Measurements from ENCODE around the gene NAALADL1. TPM values are rescaled to one million over a fixed set of nuclear protein-coding genes. Genes with fewer than 3 reads are reported as not detected.

The NAALADL1 gene
- total and polyA plus RNA-seq, 4 donors = 7.4 to 22.0 (median 13.2) TPM

DNA sequence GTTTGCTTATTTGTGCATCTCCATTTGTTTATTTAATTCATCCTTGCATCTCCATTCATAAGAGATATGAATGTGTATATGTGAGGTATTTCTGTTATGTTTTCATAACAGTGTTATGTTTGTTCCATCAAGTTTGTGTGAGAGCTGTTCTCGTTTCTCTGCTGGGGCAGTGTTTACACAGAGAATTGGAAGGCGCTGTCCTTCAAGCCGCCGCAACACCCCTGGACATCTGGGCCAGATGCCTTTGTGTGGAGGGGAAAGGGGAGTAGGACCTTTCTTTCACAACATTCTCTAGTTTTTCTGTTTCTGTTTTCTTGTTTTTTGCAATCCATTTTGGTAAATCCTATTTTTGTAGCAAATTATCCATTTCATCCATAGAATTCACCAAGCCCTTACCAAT, 46.3 kb upstream of the NAALADL1 start:
- Histone ChIP-seq H3K36me3 (ENCODE audit: control insufficient read depth in 4 of 4, insufficient read depth in 4 of 4, low read length in 4 of 4) (peaks cover 4 to 27% (median 9%) of the 10 kb centered on the region in 4 donors), H3K9me3 (ENCODE audit: control insufficient read depth in 4 of 4, insufficient read depth in 3 of 4, low read length in 3 of 4) (no peaks in the 10 kb centered on the region), H3K4me3 (no peak overlapping the region), H3K27me3 (ENCODE audit: control insufficient read depth in 3 of 3, insufficient read depth in 3 of 3, low read length in 2 of 3) (no peaks in the 10 kb centered on the region), H3K9ac (ENCODE audit: insufficient read depth in 1 of 2, low read length in 2 of 2) (peak overlapping the region in 1 of 2 donors; percentile 19), H3K4me1 (ENCODE audit: control insufficient read depth in 5 of 5, insufficient read depth in 5 of 5, low read length in 5 of 5) (peaks cover 0 to 3% (median 0%) of the 10 kb centered on the region in 5 donors), H3K27ac (ENCODE audit: low read depth in 1 of 2, low read length in 1 of 2) (peak overlapping the region in 1 of 2 donors; percentile 42)
- peak in 2 of 3 donors; percentile 55 to 59 for DNase-seq
- WGBS, 2 donors = 66 to 86% methylated on average over 4 of the region's 4 CpGs
- ATAC-seq (ENCODE audit: insufficient read depth, low FRiP score) = no peak
- TF ChIP-seq, protein P1, sequence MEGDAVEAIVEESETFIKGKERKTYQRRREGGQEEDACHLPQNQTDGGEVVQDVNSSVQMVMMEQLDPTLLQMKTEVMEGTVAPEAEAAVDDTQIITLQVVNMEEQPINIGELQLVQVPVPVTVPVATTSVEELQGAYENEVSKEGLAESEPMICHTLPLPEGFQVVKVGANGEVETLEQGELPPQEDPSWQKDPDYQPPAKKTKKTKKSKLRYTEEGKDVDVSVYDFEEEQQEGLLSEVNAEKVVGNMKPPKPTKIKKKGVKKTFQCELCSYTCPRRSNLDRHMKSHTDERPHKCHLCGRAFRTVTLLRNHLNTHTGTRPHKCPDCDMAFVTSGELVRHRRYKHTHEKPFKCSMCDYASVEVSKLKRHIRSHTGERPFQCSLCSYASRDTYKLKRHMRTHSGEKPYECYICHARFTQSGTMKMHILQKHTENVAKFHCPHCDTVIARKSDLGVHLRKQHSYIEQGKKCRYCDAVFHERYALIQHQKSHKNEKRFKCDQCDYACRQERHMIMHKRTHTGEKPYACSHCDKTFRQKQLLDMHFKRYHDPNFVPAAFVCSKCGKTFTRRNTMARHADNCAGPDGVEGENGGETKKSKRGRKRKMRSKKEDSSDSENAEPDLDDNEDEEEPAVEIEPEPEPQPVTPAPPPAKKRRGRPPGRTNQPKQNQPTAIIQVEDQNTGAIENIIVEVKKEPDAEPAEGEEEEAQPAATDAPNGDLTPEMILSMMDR (IDR thresholded peaks at IDR 0.05; ENCODE audit: control extremely low read depth, extremely low read depth) = no peak

- H3K27me3 ChIP-seq (ENCODE audit: control insufficient read depth in 3 of 3, insufficient read depth in 3 of 3, low read length in 2 of 3) = no peaks in the 10 kb centered on the region
- H3K4me1 ChIP-seq (ENCODE audit: control insufficient read depth in 5 of 5, insufficient read depth in 5 of 5, low read length in 5 of 5) = peaks cover 0 to 3% (median 0%) of the 10 kb centered on the region in 5 donors
- H3K9me3 ChIP-seq (ENCODE audit: control insufficient read depth in 4 of 4, insufficient read depth in 3 of 4, low read length in 3 of 4) = no peaks in the 10 kb centered on the region
- ATAC-seq (ENCODE audit: insufficient read depth, low FRiP score) (no peak), DNase-seq (no peak)
- TF ChIP-seq, protein P1 (IDR thresholded peaks at IDR 0.05; ENCODE audit: control extremely low read depth, extremely low read depth) = no peak
- no peak overlapping the region for H3K4me3 ChIP-seq
- no peak overlapping the region for H3K27ac ChIP-seq (ENCODE audit: low read depth in 1 of 2, low read length in 1 of 2)
- no peak overlapping the region for H3K9ac ChIP-seq (ENCODE audit: insufficient read depth in 1 of 2, low read length in 2 of 2)
- peaks cover under 1 to 17% (median 5%) of the 10 kb centered on the region in 4 donors for H3K36me3 ChIP-seq (ENCODE audit: control insufficient read depth in 4 of 4, insufficient read depth in 4 of 4, low read length in 4 of 4)
These were observed 45.1 kb upstream of the NAALADL1 start for GRCh38 chr11:65103476-65103875.

- Histone ChIP-seq H3K4me3 (no peak overlapping the region), H3K9me3 (ENCODE audit: control insufficient read depth in 4 of 4, insufficient read depth in 3 of 4, low read length in 3 of 4) (no peaks in the 10 kb centered on the region), H3K9ac (ENCODE audit: insufficient read depth in 1 of 2, low read length in 2 of 2) (no peak overlapping the region), H3K27me3 (ENCODE audit: control insufficient read depth in 3 of 3, insufficient read depth in 3 of 3, low read length in 2 of 3) (no peaks in the 10 kb centered on the region), H3K27ac (ENCODE audit: low read depth in 1 of 2, low read length in 1 of 2) (peak overlapping the region in 1 of 2 donors; percentile 37), H3K4me1 (ENCODE audit: control insufficient read depth in 5 of 5, insufficient read depth in 5 of 5, low read length in 5 of 5) (peaks cover 0 to 3% (median 0%) of the 10 kb centered on the region in 5 donors), H3K36me3 (ENCODE audit: control insufficient read depth in 4 of 4, insufficient read depth in 4 of 4, low read length in 4 of 4) (peaks cover 0 to 7% (median 4%) of the 10 kb centered on the region in 4 donors)
- TF ChIP-seq, protein P1 (IDR thresholded peaks at IDR 0.05; ENCODE audit: control extremely low read depth, extremely low read depth) = no peak
- DNase-seq (no peak), ATAC-seq (ENCODE audit: insufficient read depth, low FRiP score) (no peak)
- 83 to 93% methylated on average over 8 of the region's 8 CpGs for WGBS, 2 donors
These were observed 44.1 kb upstream of the NAALADL1 start for GRCh38 chr11:65102142-65103095.

All from lung (tissue), 12 donors.